ENCODE measurements around the gene PRTN3.
A peak's percentile ranks its signal among the peaks of the same experiment; 100 is the strongest.

The PRTN3 gene

DNA sequence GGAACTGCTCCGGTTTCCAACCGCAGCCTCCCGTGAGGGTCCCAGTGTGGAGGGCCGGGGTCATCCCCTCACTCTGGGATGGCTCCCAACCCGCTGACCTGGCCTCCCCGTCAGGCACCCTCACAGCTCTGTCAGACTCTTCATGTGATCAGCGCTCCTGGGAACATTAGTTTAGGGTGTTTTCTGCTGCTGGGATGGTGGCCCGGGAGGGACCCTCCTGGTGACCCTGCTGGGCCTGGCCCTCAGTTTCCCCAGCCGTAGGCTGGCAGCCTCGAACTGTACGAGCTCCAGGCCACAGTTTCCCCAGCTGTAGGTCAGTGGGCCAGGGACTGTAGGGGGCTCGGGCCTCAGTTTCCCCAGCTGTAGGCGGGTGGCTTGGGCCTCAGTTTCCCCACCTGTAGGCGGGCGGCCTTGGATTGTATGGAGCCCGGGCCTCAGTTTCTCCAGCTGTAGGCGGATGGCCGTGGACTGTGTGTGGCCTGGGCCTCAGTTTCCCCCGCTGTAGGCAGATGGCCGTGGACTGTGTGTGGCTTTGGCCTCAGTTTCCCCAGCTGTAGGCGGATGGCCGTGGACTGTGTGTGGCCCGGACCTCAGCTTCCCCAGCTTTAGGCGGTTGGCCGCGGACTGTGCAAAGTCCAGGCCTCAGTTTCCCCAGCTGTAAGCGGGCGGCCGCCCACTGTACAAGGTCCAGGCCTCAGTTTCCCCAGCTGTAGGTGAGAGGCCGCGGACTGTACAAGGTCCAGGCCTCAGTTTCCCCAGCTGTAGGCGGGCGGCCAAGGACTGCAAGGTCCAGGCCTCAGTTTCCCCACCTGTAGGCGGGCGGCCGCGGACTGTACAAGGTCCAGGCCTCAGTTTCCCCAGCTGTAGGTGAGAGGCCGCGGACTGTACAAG is 44.9 kb upstream of the PRTN3 start:
- TF ChIP-seq, protein P1, sequence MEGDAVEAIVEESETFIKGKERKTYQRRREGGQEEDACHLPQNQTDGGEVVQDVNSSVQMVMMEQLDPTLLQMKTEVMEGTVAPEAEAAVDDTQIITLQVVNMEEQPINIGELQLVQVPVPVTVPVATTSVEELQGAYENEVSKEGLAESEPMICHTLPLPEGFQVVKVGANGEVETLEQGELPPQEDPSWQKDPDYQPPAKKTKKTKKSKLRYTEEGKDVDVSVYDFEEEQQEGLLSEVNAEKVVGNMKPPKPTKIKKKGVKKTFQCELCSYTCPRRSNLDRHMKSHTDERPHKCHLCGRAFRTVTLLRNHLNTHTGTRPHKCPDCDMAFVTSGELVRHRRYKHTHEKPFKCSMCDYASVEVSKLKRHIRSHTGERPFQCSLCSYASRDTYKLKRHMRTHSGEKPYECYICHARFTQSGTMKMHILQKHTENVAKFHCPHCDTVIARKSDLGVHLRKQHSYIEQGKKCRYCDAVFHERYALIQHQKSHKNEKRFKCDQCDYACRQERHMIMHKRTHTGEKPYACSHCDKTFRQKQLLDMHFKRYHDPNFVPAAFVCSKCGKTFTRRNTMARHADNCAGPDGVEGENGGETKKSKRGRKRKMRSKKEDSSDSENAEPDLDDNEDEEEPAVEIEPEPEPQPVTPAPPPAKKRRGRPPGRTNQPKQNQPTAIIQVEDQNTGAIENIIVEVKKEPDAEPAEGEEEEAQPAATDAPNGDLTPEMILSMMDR (conservative IDR thresholded peaks at IDR 0.05): no peak
- no peak for TF ChIP-seq ZFX (IDR thresholded peaks at IDR 0.05)
- H3K27ac ChIP-seq: peak overlapping the region; percentile 94

DNA sequence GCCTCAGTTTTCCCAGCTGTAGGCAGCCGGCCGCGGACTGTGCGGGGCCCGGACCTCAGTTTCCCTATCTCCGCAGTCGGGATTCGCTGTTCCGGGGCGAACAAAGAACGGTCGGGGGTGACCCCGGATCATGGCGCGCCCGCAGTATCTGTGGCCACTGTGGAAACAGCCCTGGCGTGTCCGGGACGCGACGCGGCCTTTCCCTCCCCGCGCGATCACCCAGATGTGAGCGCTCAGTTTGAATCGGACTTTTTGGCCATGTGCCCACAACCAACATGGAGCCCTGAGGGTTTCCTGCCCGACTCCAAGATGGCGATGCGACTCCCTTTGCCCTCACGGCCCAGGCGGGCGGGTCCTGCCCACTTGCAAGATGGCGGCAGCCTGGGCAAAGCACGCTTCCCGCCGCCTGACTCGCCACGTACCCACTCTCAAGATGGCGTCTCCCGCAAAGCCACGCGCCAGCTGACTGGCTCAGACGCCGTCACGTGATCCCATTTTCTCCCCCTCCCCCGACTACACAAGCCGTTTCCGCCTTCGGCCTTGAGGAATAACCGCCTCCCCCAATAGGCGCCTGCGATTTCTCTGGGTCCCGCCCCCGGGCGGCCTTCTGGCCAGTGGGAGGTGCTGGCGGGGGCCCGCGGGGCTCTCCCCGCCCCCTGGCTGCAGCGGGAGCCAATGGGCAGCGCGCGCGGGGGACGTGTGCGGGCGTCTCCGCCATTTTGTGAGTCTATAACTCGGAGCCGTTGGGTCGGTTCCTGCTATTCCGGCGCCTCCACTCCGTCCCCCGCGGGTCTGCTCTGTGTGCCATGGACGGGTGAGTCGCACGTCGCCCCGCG is 43.9 kb upstream of the PRTN3 start, which contains the start of gene PTBP1:
Gene PTBP1 (plus strand): TSS at position 761 of the 836 bp plus-strand sequence. CDS start 46 bp downstream, at position 807.
- H3K27ac ChIP-seq: peak within 1 kb of the TSS; percentile 94
- TF ChIP-seq ZFX (IDR thresholded peaks at IDR 0.05): peak; percentile 41; the same call in 1 of the 2 replicates
- TF ChIP-seq, protein P1 (conservative IDR thresholded peaks at IDR 0.05): no peak

DNA sequence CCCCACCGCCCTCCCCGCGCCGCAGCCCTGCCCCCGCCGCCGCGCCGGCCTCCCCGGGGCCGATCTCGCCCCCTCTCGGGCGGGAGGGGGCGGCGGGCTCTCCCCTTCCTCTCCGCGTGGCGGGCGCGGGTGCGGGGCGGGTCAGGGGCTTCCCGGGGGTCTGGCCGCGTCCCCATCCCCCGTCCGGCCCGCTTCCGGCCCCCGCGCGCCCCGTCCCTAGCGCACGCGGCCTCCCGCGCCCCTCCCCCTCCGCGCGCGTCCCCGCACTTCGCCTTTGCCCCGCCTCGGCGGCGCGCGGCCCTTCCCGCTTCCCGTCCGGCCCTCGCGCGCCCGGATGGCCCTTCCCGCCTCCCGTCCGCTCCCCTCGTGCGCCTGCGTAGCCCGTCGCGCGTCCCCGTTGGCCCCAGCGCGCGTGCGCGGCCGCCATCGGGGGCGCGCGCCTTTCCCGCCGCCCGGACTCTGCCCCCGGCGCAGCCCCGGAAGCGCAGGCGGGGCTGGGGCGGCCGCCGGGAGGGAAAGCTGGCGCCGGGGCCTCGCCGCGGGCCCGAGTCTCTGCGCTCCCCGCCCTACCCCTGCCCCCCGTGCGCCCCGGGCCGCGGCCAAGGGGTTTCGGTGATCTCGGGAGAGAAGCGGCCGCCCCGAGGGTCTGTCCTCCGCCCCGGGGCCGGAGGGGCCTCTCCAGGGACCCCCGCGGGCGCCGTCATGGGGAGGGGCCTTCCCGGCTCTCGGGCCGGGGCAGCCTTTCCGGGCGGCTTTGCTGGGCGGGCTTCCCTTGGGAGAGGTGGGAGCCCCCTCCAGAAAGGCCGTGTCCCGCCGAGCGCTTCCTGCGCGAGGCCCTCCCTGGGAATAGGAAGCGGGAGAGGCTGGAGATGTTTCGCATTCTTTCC is 43.0 kb upstream of the PRTN3 start:
- TF ChIP-seq, protein P1 (conservative IDR thresholded peaks at IDR 0.05): no peak
- no peak for TF ChIP-seq ZFX (IDR thresholded peaks at IDR 0.05)

DNA sequence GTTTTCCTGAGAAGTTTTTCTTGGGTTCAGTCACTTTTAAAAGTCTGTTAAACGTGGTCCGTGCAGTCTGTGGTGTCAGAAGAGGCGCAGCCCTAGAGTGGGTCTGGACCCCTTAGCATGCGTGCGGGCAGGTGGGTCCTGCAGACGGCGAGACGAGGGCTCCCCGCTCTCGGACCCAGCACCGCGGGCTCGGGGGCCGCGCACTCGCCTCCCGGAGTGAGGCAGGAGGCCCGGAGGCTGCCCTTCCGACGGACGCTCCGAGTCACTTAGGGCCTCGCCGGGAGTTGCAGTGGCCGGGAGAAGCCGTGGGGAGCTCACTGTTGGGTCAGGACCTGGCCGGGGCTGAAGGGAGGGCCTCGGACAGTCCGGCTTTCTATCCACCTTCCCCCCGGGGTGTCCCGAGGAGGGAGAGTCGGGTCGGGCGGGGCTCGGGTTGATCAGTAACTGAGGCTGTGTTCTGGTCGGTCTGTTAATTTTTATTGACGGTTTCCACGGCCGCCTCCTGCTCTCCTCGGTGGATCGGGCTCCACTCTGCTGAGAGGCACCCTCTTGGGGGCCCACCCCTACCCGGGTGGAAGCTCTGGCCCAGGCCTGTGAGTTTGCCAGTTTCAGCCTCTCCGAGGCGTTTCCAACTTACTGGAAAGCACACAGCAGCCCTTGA is 42.3 kb upstream of the PRTN3 start:
- H3K27ac ChIP-seq: peak overlapping the region; percentile 94
- TF ChIP-seq, protein P1 (conservative IDR thresholded peaks at IDR 0.05): no peak
- 0 out of 2 replicates have a peak, but pooled peaks have one; percentile 18 for TF ChIP-seq ZFX (IDR thresholded peaks at IDR 0.05)

More for the DNA sequence above, 43.0 kb upstream of the PRTN3 start:
- H3K27ac ChIP-seq: peak overlapping the region; percentile 94

DNA sequence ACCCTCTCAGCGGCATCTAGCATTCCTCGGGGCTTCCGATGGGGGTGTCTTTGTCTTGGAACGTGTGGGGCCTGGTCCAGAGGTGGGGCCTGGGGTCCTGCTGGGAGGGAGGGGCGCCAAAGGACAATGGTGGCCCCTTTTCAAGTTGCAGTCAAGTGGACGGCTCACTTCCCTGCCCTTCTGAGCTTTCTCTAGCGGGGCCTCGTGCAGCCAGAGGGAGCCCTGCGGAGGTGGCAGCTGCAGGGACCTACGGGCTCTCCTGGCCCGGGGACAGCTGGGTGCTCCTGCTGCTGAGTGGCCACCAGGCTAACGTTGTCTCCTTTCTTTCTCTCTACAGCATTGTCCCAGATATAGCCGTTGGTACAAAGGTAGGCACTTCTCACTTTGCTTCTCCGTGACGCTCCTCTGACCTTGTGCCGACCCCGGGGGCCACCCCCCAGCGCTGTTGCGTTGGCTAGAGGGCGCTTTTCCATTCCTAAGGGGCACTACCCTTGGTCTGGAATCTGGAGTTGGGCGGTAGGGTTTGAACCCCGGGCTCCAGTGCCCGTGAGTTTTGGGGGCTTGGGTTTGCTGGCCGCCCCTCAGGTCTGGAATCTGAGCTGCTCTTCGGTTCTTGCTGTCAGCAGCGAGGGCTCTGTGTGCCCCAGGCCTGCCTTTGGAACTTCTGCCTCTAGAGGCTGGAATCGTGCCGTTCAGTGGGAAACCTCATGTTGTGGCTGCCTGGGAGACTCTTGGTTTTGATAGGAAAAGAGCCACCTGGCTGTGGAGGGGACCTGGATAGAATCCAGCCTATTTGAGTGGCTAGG is 41.5 kb upstream of the PRTN3 start:
- TF ChIP-seq, protein P1 (conservative IDR thresholded peaks at IDR 0.05): no peak; the same call in 1 of the 2 replicates
- no peak for TF ChIP-seq ZFX (IDR thresholded peaks at IDR 0.05)
- peak overlapping the region; percentile 94 for H3K27ac ChIP-seq

Measured in C4-2B (cell line).